WERI-Rb-1 (cell line): ENCODE measurements around the gene KLF2.

Experiments
- DNase-seq: peaks from one replicate; pipeline ENCODE4 v3.0.0-alpha.2; 2020
- H3K27ac ChIP-seq: fragments of 250-450 bp; sonication (Bioruptor Pico); 2 replicates; pipeline ENCODE4 v1.5.1; 2020; ENCODE audit warnings: mild to moderate bottlenecking, moderate library complexity
- H3K27me3 ChIP-seq: fragments of 250-450 bp; sonication (Bioruptor Pico); 2 replicates; pipeline ENCODE4 v1.5.1; 2021; ENCODE audit warnings: mild to moderate bottlenecking, low read depth, moderate library complexity; ENCODE audit not compliant: insufficient read depth, severe bottlenecking
- H3K36me3 ChIP-seq: fragments of 250-450 bp; sonication (Bioruptor Pico); 2 replicates; pipeline ENCODE4 v1.5.1; 2020; ENCODE audit warnings: mild to moderate bottlenecking, moderate library complexity
- H3K4me3 ChIP-seq: 2 replicates; pipeline ENCODE4 v1.5.1; 2011; ENCODE audit warnings: low read depth, mild to moderate bottlenecking, control low read depth, low read length
- H3K9me3 ChIP-seq: fragments of 250-450 bp; sonication (Bioruptor Pico); 2 replicates; pipeline ENCODE4 v1.5.1; 2021; ENCODE audit warnings: mild to moderate bottlenecking, moderate library complexity; ENCODE audit not compliant: severe bottlenecking
- TF ChIP-seq, protein P1 (sequence below): IDR thresholded peaks from 2 replicates; pipeline ENCODE4 v1.5.1; 2011; ENCODE audit warnings: low read depth, mild to moderate bottlenecking, control low read depth, inconsistent platforms, low read length

Gene KLF2

DNA sequence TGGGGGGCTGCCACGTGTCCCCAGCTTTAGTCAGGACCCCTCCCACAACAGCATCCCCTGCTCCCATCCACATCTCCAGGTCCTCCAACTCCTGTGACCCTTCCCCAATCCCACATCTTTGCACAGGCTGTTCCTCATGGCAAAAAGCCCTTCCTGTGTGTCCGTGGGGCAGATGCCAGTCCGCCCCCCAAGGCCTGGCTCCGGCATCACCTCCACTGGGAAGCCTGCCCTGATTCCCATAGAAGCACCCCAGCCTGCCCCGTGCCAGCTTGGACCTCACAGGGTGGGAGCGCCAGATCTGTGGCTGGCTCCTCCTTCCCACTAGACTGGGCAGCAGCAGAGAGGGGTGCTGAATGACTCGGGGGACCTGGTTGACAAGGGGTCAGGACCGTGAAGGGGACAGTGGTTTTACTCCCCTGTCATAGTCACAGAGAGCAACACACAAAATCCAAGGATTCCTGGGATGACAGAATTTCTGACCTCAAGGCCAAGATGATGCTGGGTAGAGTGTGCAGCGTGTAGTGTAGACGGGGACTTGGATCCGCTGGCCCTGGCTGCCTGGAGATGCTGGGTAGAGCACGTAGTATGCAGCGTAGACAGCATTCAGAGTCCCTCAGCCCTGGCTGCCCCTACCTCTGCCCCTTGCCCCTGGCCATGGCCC, 13.3 kb downstream of the KLF2 start:
- no peak for DNase-seq
- H3K9me3 ChIP-seq: no peaks in the 10 kb centered on the region
- no peak overlapping the region for H3K4me3 ChIP-seq
- H3K27me3 ChIP-seq: no peaks in the 10 kb centered on the region
- no peak overlapping the region for H3K27ac ChIP-seq
- H3K36me3 ChIP-seq: no peaks in the 10 kb centered on the region
- TF ChIP-seq, protein P1, sequence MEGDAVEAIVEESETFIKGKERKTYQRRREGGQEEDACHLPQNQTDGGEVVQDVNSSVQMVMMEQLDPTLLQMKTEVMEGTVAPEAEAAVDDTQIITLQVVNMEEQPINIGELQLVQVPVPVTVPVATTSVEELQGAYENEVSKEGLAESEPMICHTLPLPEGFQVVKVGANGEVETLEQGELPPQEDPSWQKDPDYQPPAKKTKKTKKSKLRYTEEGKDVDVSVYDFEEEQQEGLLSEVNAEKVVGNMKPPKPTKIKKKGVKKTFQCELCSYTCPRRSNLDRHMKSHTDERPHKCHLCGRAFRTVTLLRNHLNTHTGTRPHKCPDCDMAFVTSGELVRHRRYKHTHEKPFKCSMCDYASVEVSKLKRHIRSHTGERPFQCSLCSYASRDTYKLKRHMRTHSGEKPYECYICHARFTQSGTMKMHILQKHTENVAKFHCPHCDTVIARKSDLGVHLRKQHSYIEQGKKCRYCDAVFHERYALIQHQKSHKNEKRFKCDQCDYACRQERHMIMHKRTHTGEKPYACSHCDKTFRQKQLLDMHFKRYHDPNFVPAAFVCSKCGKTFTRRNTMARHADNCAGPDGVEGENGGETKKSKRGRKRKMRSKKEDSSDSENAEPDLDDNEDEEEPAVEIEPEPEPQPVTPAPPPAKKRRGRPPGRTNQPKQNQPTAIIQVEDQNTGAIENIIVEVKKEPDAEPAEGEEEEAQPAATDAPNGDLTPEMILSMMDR: no peak

DNA sequence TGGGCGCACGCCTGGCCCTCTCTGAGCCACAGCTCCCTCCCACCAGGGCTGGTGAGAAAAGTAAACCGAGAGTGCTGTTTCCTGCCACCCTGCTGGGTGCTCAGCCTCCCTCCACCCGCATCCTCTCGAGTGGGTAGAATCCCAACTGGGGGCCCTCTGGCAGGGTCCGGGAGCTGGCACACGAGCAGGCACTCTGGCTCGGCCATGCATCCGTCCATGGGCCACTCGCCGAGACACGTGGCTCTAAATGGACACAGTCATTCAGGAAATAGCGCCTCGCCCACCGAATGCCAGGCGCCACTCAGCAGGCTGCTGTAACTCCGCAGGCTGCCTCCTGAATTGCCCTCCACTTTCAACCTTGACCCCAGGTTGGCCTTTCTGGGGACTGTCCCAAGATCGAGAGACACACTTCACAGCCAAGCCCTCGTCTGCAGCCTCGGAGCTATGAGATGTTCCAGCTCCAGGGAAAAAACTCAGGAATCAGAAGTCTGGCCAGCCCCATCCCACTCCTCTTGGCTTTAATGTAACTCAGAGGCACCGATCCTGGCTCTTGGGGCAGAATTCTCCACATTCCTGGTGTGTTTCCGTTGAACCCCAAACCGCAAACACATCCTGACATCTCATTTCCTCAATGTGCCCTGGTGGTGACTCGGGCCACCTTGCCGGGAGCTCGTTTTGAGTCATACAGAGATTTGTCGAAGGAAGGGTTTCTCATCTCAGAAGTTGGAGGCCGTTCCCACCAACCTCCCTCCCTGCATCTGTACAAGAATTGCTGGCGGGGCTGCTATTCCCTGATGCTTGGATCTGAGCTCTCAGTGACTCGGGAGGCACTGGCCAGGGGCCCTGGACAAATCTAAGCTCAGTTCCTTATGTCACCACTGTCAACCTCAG, 14.1 kb downstream of the KLF2 start:
- Histone ChIP-seq H3K9me3 (no peaks in the 10 kb centered on the region), H3K4me3 (no peak overlapping the region), H3K27ac (no peak overlapping the region), H3K36me3 (no peaks in the 10 kb centered on the region), H3K27me3 (no peaks in the 10 kb centered on the region)
- no peak for DNase-seq
- TF ChIP-seq, protein P1: no peak

DNA sequence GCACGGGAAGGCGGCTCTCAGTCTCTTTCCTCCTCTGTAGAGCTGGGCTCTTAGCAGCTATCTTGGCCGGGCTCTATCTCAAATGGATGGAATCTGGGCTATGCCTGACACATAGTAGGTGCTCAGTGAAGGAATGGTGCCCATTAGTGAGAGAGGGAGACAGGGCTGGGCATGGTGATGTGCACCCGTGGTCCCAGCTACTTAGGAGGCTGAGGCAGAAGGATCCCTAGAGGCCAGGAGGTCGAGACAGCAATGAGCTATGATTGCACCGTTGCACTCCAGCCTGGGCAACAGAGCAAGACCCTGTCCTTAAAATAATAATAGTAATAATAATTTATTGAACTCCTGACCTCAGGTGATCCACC, 14.7 kb downstream of the KLF2 start:
- TF ChIP-seq, protein P1: no peak
- no peaks in the 10 kb centered on the region for H3K9me3 ChIP-seq
- H3K27ac ChIP-seq: no peak overlapping the region
- no peak overlapping the region for H3K4me3 ChIP-seq
- no peak for DNase-seq
- no peaks in the 10 kb centered on the region for H3K36me3 ChIP-seq
- no peaks in the 10 kb centered on the region for H3K27me3 ChIP-seq

DNA sequence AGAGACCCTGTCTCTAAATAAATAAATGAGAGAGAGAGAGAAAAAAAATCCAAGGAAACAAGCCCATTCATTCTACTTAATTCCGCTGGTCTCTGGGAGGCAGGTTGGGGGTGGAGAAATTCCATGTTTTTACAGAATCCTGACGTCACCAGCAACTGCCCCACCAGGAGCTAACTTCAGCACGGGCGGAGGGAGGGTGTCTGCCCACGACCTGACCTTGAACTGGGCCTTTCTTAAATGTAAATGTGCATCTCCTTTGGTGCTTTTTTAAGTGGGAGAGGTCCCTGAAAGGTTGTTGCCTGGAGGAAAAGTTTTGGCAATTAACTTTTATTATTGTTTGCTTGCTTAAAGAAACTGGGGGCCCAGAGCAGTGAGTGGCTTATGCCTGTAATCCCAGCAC, 15.5 kb downstream of the KLF2 start:
- DNase-seq: no peak

DNA sequence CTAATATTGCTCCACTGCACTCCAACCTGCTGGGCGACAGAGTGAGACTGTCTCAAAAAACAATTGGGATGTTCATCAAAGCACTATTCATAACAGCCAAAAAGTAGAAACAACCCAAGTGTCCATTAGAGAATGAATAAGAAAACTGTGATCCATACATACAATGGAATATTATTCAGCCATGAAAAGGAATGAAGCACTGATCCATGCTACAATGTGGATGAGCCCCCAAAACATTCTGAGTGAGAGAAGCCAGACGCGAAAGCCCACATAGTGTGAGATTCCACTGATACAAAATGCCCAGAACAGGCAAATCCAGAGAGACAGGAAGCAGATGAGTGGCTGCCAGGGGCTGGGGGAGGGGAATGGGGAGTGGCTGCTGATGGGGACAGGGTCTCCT, 16.0 kb downstream of the KLF2 start:
- Histone ChIP-seq H3K36me3 (no peaks in the 10 kb centered on the region), H3K4me3 (no peak overlapping the region), H3K27ac (no peak overlapping the region), H3K27me3 (no peaks in the 10 kb centered on the region), H3K9me3 (no peaks in the 10 kb centered on the region)
- DNase-seq: no peak
- TF ChIP-seq, protein P1: no peak

More for the DNA sequence above, 15.5 kb downstream of the KLF2 start:
- Histone ChIP-seq H3K9me3 (no peaks in the 10 kb centered on the region), H3K27me3 (no peaks in the 10 kb centered on the region), H3K27ac (no peak overlapping the region), H3K4me3 (no peak overlapping the region), H3K36me3 (no peaks in the 10 kb centered on the region)
- TF ChIP-seq, protein P1: no peak
